Nephron progenitor cell (in vitro differentiated cells): ENCODE data around the gene RNF125.
A peak's percentile ranks its signal among the peaks of the same experiment; 100 is the strongest.

Experiments used
- DNase-seq: peaks from one replicate; pipeline ENCODE4 v3.0.0; 2021
- H3K27ac Mint-ChIP-seq: 2 replicates; pipeline ENCODE4 v1.8.0; 2021; ENCODE audit warnings: mild to moderate bottlenecking, moderate library complexity, mixed read lengths
- H3K27me3 Mint-ChIP-seq: 2 replicates; pipeline ENCODE4 v1.8.0; 2021; ENCODE audit warnings: mild to moderate bottlenecking, low read depth, mixed read lengths; ENCODE audit not compliant: poor library complexity
- H3K36me3 Mint-ChIP-seq: 2 replicates; pipeline ENCODE4 v1.8.0; 2021; ENCODE audit warnings: low read depth, mixed read lengths
- H3K4me1 Mint-ChIP-seq: 2 replicates; pipeline ENCODE4 v1.8.0; 2021; ENCODE audit warnings: mixed read lengths
- H3K4me3 Mint-ChIP-seq: 2 replicates; pipeline ENCODE4 v1.8.0; 2021; ENCODE audit warnings: mild to moderate bottlenecking, moderate library complexity, mixed read lengths
- H3K9me3 Mint-ChIP-seq: 2 replicates; pipeline ENCODE4 v1.8.0; 2021; ENCODE audit warnings: mild to moderate bottlenecking, moderate library complexity, mixed read lengths
- TF ChIP-seq, protein P1 (sequence below): fragments of 200-600 bp; sonication (generic); IDR thresholded peaks from 2 replicates; pipeline ENCODE4 v1.5.0; 2021; ENCODE audit warnings: antibody characterized with exemption

RNF125 gene

DNA sequence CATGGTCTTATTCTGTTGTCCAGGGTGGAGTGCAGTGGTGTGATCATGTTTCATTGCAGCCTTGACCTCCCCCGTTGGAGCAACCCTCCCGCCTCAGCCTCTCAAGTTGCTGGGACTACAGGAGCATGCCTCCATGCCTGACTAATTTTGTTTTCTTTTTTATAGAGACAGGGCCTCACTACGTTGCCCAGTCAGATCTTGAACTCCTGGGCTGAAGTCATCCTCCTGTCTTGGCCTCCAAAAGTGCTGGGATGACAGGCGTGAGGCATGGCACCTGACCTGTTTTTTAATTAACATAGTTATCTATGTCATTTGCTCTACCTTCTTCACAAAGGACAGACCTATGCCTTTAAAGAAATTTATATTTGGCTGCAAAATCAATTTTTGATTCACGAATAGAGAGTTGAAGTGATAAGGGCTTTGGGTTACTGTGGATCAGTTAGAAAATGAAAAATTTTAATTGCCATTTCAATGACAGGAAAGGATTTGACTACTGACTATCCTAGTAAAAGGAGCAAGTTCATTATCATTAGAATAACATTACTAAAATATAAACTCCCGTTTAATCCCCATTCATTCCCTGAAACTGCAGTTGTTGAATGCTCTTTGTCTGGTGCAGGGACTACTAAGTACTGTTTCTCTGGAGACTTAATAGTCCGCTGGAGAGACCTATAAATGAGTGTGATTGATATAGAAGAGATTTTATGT is 76.7 kb downstream of the RNF125 start:
- Mint-ChIP-seq H3K4me3 (peak overlapping the region; percentile 92), H3K27me3 (no peaks in the 10 kb centered on the region), H3K9me3 (no peaks in the 10 kb centered on the region), H3K36me3 (peaks cover 57% of the 10 kb centered on the region), H3K27ac (no peak overlapping the region), H3K4me1 (peaks cover 39% of the 10 kb centered on the region)
- DNase-seq, result no peak
- TF ChIP-seq, protein P1, sequence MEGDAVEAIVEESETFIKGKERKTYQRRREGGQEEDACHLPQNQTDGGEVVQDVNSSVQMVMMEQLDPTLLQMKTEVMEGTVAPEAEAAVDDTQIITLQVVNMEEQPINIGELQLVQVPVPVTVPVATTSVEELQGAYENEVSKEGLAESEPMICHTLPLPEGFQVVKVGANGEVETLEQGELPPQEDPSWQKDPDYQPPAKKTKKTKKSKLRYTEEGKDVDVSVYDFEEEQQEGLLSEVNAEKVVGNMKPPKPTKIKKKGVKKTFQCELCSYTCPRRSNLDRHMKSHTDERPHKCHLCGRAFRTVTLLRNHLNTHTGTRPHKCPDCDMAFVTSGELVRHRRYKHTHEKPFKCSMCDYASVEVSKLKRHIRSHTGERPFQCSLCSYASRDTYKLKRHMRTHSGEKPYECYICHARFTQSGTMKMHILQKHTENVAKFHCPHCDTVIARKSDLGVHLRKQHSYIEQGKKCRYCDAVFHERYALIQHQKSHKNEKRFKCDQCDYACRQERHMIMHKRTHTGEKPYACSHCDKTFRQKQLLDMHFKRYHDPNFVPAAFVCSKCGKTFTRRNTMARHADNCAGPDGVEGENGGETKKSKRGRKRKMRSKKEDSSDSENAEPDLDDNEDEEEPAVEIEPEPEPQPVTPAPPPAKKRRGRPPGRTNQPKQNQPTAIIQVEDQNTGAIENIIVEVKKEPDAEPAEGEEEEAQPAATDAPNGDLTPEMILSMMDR, result no peak

DNA sequence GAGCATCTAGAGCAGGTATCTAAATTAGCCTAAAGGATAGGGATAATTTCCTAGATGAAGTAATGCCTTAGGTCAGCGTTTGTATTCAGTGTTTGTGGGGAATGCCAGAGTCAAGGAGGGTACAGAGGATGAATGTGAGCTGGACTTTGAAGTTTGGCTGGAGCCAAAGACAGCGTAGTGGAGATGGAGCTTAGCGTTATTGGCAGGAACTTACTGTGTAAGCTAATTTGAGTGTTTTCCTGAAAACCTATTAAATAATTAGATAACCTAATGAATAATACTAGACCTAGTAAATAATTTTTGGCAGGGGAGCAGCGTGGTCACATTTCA is 77.2 kb downstream of the RNF125 start:
- DNase-seq, result no peak
- Mint-ChIP-seq H3K27ac (no peak overlapping the region), H3K36me3 (peaks cover 61% of the 10 kb centered on the region), H3K4me1 (peaks cover 39% of the 10 kb centered on the region), H3K9me3 (peaks cover 3% of the 10 kb centered on the region), H3K4me3 (peak overlapping the region; percentile 10), H3K27me3 (no peaks in the 10 kb centered on the region)
- TF ChIP-seq, protein P1, result no peak

DNA sequence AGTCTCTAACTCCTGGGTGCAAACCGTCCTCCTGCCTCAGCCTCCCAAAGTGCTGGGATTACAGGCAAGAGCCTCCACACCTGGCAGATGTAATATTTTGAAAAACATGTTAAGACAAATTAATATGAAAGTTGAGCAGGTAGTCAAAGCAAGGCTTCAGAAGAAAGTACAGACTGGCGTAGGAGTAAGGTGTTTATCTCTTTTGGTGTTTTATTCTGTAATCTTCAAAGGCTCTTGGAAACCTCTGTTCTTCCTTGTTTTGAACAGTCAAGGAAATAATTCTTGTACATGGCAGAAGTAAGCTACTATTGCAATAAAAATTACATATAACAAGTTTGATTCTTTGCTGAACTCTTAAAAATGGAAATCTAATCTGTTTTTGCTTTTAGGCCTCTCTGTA is 78.3 kb downstream of the RNF125 start:
- Mint-ChIP-seq H3K36me3 (peaks cover 69% of the 10 kb centered on the region), H3K27ac (no peak overlapping the region), H3K9me3 (peaks cover 4% of the 10 kb centered on the region), H3K27me3 (no peaks in the 10 kb centered on the region), H3K4me1 (peaks cover 36% of the 10 kb centered on the region), H3K4me3 (no peak overlapping the region)
- DNase-seq, result no peak
- TF ChIP-seq, protein P1, result no peak

DNA sequence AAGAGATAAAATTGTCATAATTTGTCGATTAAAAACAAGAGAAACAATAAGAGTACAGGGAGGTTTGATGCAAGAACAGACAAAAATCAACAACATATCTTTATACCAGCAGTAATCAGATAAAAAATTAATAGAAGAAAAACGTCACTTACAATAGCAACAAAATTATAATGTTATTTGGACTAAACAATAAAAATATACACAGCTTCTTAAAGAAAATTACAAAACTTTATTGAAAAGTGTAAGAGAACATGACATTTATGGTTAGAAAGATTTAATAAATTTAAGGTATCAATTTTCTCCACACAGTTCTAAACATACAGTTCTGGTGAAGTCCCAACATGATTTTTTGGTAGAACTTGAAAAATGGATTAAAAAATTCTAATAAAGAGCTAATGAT is 85.9 kb downstream of the RNF125 start:
- H3K27me3 Mint-ChIP-seq, result peaks cover 3% of the 10 kb centered on the region
- H3K4me1 Mint-ChIP-seq, result no peaks in the 10 kb centered on the region
- peaks cover 4% of the 10 kb centered on the region for H3K9me3 Mint-ChIP-seq
- H3K27ac Mint-ChIP-seq, result no peak overlapping the region
- H3K36me3 Mint-ChIP-seq, result peaks cover 65% of the 10 kb centered on the region
- no peak for DNase-seq
- TF ChIP-seq, protein P1, result no peak
- H3K4me3 Mint-ChIP-seq, result no peak overlapping the region

DNA sequence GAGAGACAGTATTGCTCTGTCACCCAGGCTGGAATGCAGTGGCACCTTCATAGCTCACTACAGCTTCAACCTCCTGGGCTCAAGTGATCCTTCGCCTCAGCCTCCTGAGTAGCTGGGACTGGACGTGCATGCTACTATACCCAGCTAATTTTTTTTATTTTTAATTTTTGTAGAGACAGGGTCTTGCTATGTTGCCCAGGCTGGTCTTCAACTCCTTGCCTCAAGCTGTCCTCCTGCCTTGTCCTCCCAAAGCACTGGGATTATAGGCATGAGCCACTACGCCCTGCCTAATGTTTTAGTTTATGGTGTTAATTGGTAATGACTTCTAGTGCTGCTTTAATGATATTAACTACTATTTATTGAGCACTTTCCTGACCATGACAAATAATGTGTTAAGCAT is 91.4 kb downstream of the RNF125 start:
- TF ChIP-seq, protein P1, result no peak
- H3K27me3 Mint-ChIP-seq, result peaks cover 3% of the 10 kb centered on the region
- no peak overlapping the region for H3K27ac Mint-ChIP-seq
- no peak for DNase-seq
- H3K9me3 Mint-ChIP-seq, result no peaks in the 10 kb centered on the region
- H3K36me3 Mint-ChIP-seq, result peaks cover 50% of the 10 kb centered on the region
- H3K4me3 Mint-ChIP-seq, result no peak overlapping the region
- H3K4me1 Mint-ChIP-seq, result no peaks in the 10 kb centered on the region

DNA sequence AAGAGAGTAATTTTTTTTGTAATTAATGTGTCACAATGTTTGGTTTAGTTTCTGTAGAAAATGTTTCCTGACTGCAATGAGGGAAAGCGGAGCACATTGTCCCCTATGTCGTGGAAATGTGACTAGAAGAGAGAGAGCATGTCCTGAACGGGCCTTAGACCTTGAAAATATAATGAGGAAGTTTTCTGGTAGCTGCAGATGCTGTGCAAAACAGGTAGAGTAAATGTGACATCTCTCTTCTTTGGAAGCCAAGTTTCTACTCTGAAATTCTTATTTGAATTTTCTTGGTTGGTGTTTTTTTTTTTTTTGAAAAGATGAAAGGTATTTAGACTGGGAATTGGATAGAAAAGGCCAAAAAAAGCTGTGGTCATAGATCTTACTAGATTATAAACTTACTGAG is 93.1 kb downstream of the RNF125 start:
- no peaks in the 10 kb centered on the region for H3K9me3 Mint-ChIP-seq
- no peak for DNase-seq
- H3K4me3 Mint-ChIP-seq, result no peak overlapping the region
- peaks cover 1% of the 10 kb centered on the region for H3K27me3 Mint-ChIP-seq
- H3K4me1 Mint-ChIP-seq, result no peaks in the 10 kb centered on the region
- H3K27ac Mint-ChIP-seq, result peak overlapping the region; percentile 39
- TF ChIP-seq, protein P1, result no peak
- H3K36me3 Mint-ChIP-seq, result peaks cover 52% of the 10 kb centered on the region
